GM12878 (cell line): ENCODE results near the gene SIGMAR1. TPM values are rescaled to one million over a fixed set of nuclear protein-coding genes. Genes with fewer than 3 reads are reported as not detected.
A peak's percentile ranks its signal among the peaks of the same experiment; 100 is the strongest.

ENCODE experiments used
- ATAC-seq: fragments of 200-7000 bp; cut with Tn5 transposase; 3 replicates; pipeline ENCODE4 v1.9.1; 2020; ENCODE audit warnings: mild to moderate bottlenecking, moderate library complexity
- BruUV-seq: library from RNA; stranded (reverse); fragments of 400-500 nt; replicated peaks from 2 replicates; lab custom pipeline; 2021; lab: Mats Ljungman, UMichigan
- CTCF ChIA-PET: fragments of 300-600 bp; sonication (Branson Sonifier 250); formaldehyde crosslinking; extraction: SDS; loops from one replicate; lab custom pipeline; 2021; ENCODE audit warnings: inconsistent platforms; lab: Yijun Ruan, JAX
- POLR2A ChIA-PET: fragments of 350-600 bp; formaldehyde crosslinking; extraction: SDS; loops from one replicate; lab custom pipeline; 2021; ENCODE audit warnings: inconsistent platforms; lab: Charles Lee
- RAD21 ChIA-PET: fragments of 300-600 bp; sonication (Branson Sonifier 250); formaldehyde crosslinking; loops from one replicate; lab custom pipeline; 2023; ENCODE audit warnings: antibody characterized with exemption; ENCODE audit not compliant: unreplicated experiment; lab: Charles Lee
- SMC1A ChIA-PET: fragments of 300-600 bp; sonication (Branson Sonifier 250); formaldehyde crosslinking; loops from one replicate; lab custom pipeline; 2023; ENCODE audit not compliant: unreplicated experiment, uncharacterized antibody; lab: Charles Lee
- DNase-seq: peaks from one replicate; pipeline ENCODE4 v3.0.0-alpha.2; 2011; ENCODE audit warnings: low read depth, low spot score
- FAIRE-seq: peaks from 3 replicates; lab custom pipeline; 2011; peaks lifted over from hg19 to GRCh38; lab: Jason Lieb, UNC
- H2AFZ ChIP-seq: 2 replicates; pipeline ENCODE4 v1.6.0; 2011; ENCODE audit warnings: low read depth, low read length, control low read depth; ENCODE audit not compliant: control insufficient read depth
- H3K27ac ChIP-seq: 2 replicates; pipeline ENCODE4 v1.5.1; 2011; ENCODE audit warnings: control low read depth; ENCODE audit not compliant: control insufficient read depth, insufficient read depth
- H3K27me3 ChIP-seq, 2 experiments: replicated peaks in 1 of 2; 2 replicates each; pipeline versions ENCODE4 v1.6.0 to v1.6.1; 2011; ENCODE audit warnings: low read length in 1 of 2; ENCODE audit not compliant: control insufficient read depth in 2 of 2, insufficient read depth in 2 of 2
- H3K36me3 ChIP-seq, 2 experiments: 2 replicates each; pipeline ENCODE4 v1.5.1; 2011; ENCODE audit warnings: low read length in 1 of 2; ENCODE audit not compliant: control insufficient read depth in 2 of 2, insufficient read depth in 2 of 2
- H3K4me1 ChIP-seq: 2 replicates; pipeline ENCODE4 v1.6.1; 2011; ENCODE audit warnings: mild to moderate bottlenecking, low read length, moderate library complexity, mixed read lengths; ENCODE audit not compliant: control insufficient read depth, insufficient read depth
- H3K4me2 ChIP-seq: 2 replicates; pipeline ENCODE4 v1.6.0; 2011; ENCODE audit warnings: control low read depth; ENCODE audit not compliant: control insufficient read depth, insufficient read depth
- H3K4me3 ChIP-seq: fragments of 200-600 bp; sonication (generic); 2 replicates; pipeline ENCODE4 v1.5.1; 2016
- H3K79me2 ChIP-seq: 2 replicates; pipeline ENCODE4 v1.6.0; 2011; ENCODE audit warnings: low read length; ENCODE audit not compliant: control insufficient read depth, insufficient read depth
- H3K9ac ChIP-seq: 2 replicates; pipeline ENCODE4 v1.8.0; 2011; ENCODE audit warnings: low read length, control low read depth, mixed read lengths; ENCODE audit not compliant: control insufficient read depth, insufficient read depth
- H3K9me3 ChIP-seq: replicated peaks from 3 replicates; pipeline ENCODE4 v1.5.1; 2011; ENCODE audit warnings: mild to moderate bottlenecking, low read length; ENCODE audit not compliant: control insufficient read depth, insufficient read depth
- H4K20me1 ChIP-seq: 2 replicates; pipeline ENCODE4 v1.6.0; 2011; ENCODE audit not compliant: control insufficient read depth, insufficient read depth
- BCL3 ChIP-seq: IDR thresholded peaks from 2 replicates; pipeline ENCODE4 v1.6.1; 2011; ENCODE audit warnings: borderline replicate concordance, low read depth, mild to moderate bottlenecking, moderate library complexity, low read length; ENCODE audit not compliant: insufficient read depth, poor library complexity, severe bottlenecking
- LARP7 ChIP-seq: fragments of 450-650 bp; IDR thresholded peaks from 2 replicates; pipeline ENCODE4 v1.6.1; 2017; ENCODE audit warnings: mild to moderate bottlenecking
- ZBED1 ChIP-seq: IDR thresholded peaks from 2 replicates; pipeline ENCODE4 v1.6.1; 2016; ENCODE audit warnings: borderline replicate concordance
- ZNF687 ChIP-seq: fragments of 450-650 bp; IDR thresholded peaks from 2 replicates; pipeline ENCODE4 v1.6.1; 2017; ENCODE audit warnings: mild to moderate bottlenecking, moderate library complexity
- WGBS: methylation state at CpG from one replicate; pipeline ENCODE4 v1.1.6; 2016; ENCODE audit warnings: low lambda C conversion rate; ENCODE audit not compliant: insufficient replicate concordance, insufficient coverage; ENCODE audit errors: missing lambda C conversion rate; 5-methylcytosine and 5-hydroxymethylcytosine counted together
- in situ Hi-C: fragments of 300-500 bp; cut with MboI; formaldehyde crosslinking; loops from 9 replicates; pipeline ENCODE4 v1.14.3; 2018; ENCODE audit warnings: mixed read lengths
- intact Hi-C: fragments of 100-400 bp; cut with micrococcal nuclease; formaldehyde crosslinking; loops from one replicate; pipeline ENCODE4 v1.14.2; 2022; ENCODE audit not compliant: unreplicated experiment
- polyA plus RNA-seq, 11 experiments: library from polyadenylated mRNA; depleted of rRNA in 4 of 11; unstranded in 6 of 11; stranded (reverse) in 5 of 11; fragments of >200 nt; fragmentation: Nextera tagmentation in 4 of 11; fragmentation: Illumina TruSeq in 1 of 11; extraction: Ambion mirVana in 4 of 11; extraction: Trizol in 1 of 11; gene quantifications; 1 replicate in 1 of 11; 2 replicates in 10 of 11; pipeline versions ENCODE4 v1.2.1 to v1.2.3, GENCODE V29; 2011 to 2016; ENCODE audit warnings: inconsistent platforms in 2 of 11, missing spikeins in 2 of 11, low read depth in 1 of 11
- total RNA-seq, 4 experiments: library from RNA; depleted of rRNA in 3 of 4; stranded (reverse); fragments of >200 nt in 3 of 4; fragmentation: Illumina TruSeq in 1 of 4; extraction: Trizol in 1 of 4; gene quantifications; 2 replicates each; pipeline versions ENCODE4 v1.2.1 to v1.2.3, GENCODE V29; 2013 to 2021

The SIGMAR1 gene
- total and polyA plus RNA-seq, 10 of the 15 experiments (the other 5 are each of a cell fraction or from before 2014, with no cell fraction given): 7.1 to 133 (median 69.5) TPM

- TF ChIP-seq ZNF687 (no peak), LARP7 (no peak)
Observed at GRCh38 chr9:34654323-34655051, 16.9 kb upstream of the SIGMAR1 start (continued).

- H3K27ac ChIP-seq: no peak overlapping the region
- no peak overlapping the region for H3K4me2 ChIP-seq
- SMC1A ChIA-PET: no interaction called here
- CTCF ChIA-PET: interaction anchor here (2.9 kb wide), 1 partner anchor 9 kb away, joined by 11 read pairs; the partner anchor contains the start of gene CCL27
- no peaks in the 10 kb centered on the region for H4K20me1 ChIP-seq
- no TSS peak for BruUV-seq
- H3K4me3 ChIP-seq: no peak overlapping the region
- in situ Hi-C loops: no loop called here
- no peak overlapping the region for H3K9ac ChIP-seq
- intact Hi-C loops: no loop called here
- TF ChIP-seq BCL3 (peak; percentile 96), ZBED1 (no peak)
- TF ChIP-seq, all 136 proteins: peak for 1
- Histone ChIP-seq H3K27me3 (no peaks in the 10 kb centered on the region), H3K36me3 (peaks cover 2 to 13% of the 10 kb centered on the region in 2 experiments; a peak in 3 of 4 replicates), H3K9me3 (no peaks in the 10 kb centered on the region), H2AFZ (no peak overlapping the region), H3K79me2 (no peaks in the 10 kb centered on the region), H3K4me1 (peaks cover 5% of the 10 kb centered on the region)
- FAIRE-seq: no peak
- no peak for DNase-seq
- 58% methylated on average over 9 of the region's 11 CpGs for WGBS
- RAD21 ChIA-PET: no interaction called here
- ATAC-seq: no peak
- POLR2A ChIA-PET: interaction anchor here (1.3 kb wide), 1 partner anchor 8 kb away, joined by 3 read pairs; the partner anchor contains the start of gene CCL27
Observed at GRCh38 chr9:34653151-34654072, 15.8 kb upstream of the SIGMAR1 start.
